ENCODE data around the gene RPL5.

DNA sequence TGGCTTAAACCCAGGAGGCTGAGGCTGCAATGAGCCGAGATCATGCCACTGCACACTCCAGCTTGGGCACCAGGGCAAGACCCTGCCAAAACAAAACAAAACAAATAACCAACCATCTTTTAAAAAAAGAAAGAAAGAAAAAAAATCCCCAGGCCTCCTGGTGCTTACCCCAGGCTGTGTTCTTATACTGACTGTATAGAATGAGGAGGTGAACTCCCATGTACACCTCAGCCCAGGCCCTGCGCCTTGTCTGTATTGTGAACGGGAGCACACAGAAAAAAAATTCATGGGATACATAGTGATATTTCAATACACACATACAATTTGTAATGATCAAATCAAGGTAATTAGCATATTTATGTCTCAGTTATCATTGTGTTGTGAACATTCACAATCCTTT is 14.1 kb downstream of the RPL5 start:
- TF ChIP-seq, protein P1, sequence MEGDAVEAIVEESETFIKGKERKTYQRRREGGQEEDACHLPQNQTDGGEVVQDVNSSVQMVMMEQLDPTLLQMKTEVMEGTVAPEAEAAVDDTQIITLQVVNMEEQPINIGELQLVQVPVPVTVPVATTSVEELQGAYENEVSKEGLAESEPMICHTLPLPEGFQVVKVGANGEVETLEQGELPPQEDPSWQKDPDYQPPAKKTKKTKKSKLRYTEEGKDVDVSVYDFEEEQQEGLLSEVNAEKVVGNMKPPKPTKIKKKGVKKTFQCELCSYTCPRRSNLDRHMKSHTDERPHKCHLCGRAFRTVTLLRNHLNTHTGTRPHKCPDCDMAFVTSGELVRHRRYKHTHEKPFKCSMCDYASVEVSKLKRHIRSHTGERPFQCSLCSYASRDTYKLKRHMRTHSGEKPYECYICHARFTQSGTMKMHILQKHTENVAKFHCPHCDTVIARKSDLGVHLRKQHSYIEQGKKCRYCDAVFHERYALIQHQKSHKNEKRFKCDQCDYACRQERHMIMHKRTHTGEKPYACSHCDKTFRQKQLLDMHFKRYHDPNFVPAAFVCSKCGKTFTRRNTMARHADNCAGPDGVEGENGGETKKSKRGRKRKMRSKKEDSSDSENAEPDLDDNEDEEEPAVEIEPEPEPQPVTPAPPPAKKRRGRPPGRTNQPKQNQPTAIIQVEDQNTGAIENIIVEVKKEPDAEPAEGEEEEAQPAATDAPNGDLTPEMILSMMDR (IDR thresholded peaks at IDR 0.05), result no peak
- TF ChIP-seq POLR2A (IDR thresholded peaks at IDR 0.05; ENCODE audit: low read depth) (no peak), POLR2AphosphoS5 (IDR thresholded peaks at IDR 0.05) (no peak), EP300 (IDR thresholded peaks at IDR 0.05) (no peak)
